Skin epidermis (tissue), 12 donors: Measurements from ENCODE around the gene TCHP.

Experiments
- H3K27ac ChIP-seq, 21 experiments: fragments of 200-600 bp; sonication (generic) in 11 of 21; one replicate each; pipeline ENCODE4 v1.5.0; 2020; ENCODE audit warnings: mild to moderate bottlenecking in 3 of 21, inconsistent platforms in 2 of 21, moderate library complexity in 2 of 21
- H3K4me3 ChIP-seq, 7 experiments: fragments of 200-600 bp; sonication (generic) in 2 of 7; one replicate each; pipeline ENCODE4 v1.5.0; 2020; ENCODE audit warnings: inconsistent platforms in 2 of 7, mild to moderate bottlenecking in 2 of 7, moderate library complexity in 1 of 7

Gene TCHP

DNA sequence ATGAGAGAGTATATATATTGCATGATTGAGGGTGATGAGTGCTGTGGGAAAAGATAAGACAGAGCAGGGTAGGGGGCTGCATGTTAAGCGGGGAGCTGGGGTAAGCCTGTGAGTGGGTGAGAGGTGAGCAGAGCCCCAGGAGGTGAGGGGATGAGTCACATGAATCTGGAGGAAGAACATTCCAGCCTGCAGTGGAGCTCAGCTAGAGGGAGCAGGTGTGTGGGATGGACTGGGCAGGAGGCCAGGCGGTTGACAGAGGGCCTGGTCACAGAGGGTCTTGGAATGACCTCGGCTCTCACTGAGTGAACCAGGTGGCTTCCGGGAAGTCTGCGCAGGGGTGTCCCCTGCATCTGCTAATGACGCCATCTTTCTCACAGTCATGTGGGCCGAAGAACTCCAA is 51.7 kb downstream of the TCHP start:
- Histone ChIP-seq H3K27ac (peak overlapping the region in 3 of 21 experiments; percentile 4 to 25 (median 14)), H3K4me3 (no peak overlapping the region)

DNA sequence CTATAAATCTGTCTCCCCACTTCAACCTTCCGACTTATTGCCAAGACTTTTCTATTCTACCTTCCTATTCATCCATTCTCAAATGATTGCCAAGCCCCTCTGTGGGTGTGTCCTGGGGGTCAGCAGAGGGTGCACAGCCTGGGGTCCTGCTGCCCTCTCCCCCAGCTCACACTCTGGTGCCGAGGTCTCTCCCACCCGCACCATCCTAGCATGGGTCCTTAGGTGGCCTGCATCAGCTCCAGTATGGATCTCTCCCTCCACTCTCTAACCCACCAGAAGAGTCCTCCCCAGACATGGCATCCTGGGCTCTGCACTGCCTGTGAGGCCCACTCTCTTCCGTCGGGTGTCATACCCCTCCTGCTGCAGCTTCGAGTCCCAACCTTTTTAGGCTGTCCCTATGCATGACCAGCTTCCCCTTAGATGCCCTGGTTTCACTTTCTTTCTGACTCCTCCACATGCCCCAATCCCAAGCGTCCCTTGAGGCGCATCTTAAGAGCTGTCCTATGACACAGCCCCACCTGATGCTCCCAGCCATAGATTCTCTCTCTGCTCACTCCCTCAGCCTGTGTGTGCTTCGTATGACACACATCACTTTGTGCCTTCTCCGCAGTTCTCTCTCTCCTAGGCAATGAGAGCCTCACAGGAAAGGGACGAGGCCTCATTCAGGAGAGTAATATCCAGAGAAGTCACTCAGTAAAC is 52.2 kb downstream of the TCHP start:
- H3K27ac ChIP-seq: peak overlapping the region in 2 of 21 experiments; percentile 4 to 14
- no peak overlapping the region for H3K4me3 ChIP-seq

DNA sequence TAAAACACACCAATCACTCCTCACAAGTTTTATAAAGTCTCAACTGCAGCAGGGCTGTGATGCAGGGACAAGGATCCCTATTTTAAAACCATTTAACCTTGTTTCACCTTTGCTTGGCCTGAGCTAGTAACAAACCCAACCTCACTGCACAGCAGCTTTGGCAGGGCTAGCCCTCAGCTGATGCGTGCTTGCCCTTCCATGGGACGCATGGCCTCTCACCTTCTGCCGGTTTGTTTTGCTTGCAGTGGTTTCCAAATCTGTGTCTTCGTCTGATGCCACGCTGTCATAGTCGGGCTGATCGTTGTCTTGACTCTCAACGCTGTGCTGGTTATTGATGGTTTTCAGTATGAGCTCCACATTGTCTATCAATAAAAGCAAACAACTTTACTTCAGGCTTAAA is 52.8 kb downstream of the TCHP start:
- Histone ChIP-seq H3K27ac (no peak overlapping the region), H3K4me3 (no peak overlapping the region)

- Histone ChIP-seq H3K27ac (no peak overlapping the region), H3K4me3 (no peak overlapping the region)
Measured at GRCh38 chr12:109953656-109954055, 53.6 kb downstream of the TCHP start.

DNA sequence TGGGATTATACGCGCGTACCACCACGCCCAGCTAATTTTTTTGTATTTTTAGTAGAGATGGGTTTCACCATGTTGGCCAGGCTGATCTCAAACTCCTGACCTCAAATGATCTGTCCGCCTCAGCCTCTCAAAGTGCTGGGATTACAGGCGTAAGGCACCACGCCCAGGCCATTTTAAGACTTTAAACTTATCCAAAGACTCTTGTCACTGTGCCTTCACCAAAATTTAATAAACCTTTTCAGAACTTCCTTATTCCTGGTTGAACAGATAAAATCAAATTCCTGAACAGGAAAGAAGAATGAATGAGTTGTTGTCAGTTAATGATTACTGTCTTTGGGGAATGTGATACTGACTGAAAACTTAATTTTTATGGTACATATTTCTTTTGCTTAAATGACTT is 58.3 kb downstream of the TCHP start:
- Histone ChIP-seq H3K4me3 (no peak overlapping the region), H3K27ac (no peak overlapping the region)

DNA sequence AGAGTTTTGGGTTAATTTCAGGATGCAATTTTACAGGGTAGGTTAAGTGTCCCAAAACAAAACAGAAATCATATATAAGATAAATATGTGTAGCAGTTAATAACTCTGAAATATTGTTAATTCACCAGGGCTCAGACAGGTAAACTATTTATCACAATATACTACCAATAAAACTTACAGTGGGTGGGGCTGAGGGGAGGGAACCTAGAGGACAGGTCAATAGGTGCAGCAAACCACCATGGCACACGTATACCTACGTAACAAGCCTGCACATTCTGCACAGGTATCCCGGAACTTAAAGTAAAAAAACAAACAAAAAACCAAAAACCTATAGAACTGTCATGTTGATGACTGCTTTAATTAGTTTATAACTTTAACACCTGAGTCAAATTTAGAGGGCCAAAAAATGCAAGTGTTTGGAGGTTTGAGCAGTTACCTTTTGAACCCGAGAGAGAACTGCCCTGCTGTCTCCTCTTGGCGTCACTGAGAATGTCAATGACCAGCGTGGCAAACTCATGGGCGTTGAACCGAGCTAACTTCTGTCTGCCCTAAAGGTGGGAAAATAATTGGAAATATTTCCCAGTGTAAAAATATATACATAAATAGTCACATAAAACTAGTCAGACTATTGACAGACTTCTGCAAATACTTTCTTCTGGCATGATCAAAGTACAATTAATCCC is 59.5 kb downstream of the TCHP start:
- no peak overlapping the region for H3K27ac ChIP-seq
- no peak overlapping the region for H3K4me3 ChIP-seq

DNA sequence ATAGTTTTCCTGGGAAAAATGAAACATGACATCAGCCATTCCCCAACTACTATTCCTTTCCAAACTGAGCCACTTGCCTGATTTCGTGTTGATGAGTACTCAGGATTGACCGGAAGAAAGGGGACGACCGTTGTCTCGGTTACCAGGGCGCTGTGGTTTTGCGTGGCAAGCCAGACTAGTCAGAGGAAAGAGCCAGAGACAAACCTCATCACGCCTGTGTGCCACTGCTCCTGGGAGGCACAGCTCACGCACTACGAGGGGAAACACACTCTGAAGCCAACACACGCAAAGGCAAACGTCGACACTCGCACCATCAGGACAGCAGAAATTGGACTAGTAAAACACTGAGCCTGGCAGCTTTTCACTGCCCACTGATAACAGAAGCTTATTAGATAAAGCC is 61.1 kb downstream of the TCHP start:
- no peak overlapping the region for H3K27ac ChIP-seq

DNA sequence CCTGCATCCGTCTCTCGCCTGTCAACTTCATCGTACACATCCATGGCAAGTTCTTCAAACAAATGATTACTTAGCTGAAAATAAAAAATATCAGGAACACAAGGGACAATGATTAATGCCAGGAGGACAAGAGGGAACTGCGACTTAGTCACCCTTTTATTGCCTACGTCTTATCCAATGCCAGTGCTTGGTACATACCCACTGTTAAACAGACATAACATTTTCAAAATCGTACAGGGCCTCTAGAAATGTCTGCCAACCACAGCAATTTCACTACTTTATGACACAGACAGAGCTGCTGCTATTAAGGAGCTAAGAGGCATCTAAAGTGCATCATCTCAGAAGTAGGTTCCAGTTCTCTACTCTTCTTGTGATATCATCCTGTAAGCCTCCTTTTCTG is 61.5 kb downstream of the TCHP start:
- Histone ChIP-seq H3K4me3 (no peak overlapping the region), H3K27ac (no peak overlapping the region)

More for the DNA sequence above, 61.1 kb downstream of the TCHP start:
- no peak overlapping the region for H3K4me3 ChIP-seq

DNA sequence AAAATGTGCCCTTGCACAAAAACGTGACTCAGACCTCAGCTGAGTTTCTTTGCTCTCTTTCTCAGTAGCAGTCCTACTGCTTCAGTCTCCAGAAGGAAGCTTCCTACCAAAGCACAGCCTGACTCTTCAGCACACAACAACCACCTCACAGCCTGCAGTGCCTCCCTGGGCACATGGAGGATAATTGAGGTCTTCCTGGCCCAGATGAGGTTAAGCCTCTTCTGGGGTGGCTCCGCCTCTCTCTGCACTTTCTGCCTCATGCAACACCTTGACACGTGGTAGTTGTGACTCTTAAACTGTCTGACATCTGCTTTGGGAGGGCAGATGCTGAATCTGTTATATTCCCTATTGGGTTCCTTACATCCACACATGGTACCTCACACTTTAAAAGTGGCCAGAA is 62.3 kb downstream of the TCHP start:
- no peak overlapping the region for H3K27ac ChIP-seq
- no peak overlapping the region for H3K4me3 ChIP-seq

- Histone ChIP-seq H3K27ac (no peak overlapping the region), H3K4me3 (no peak overlapping the region)
Measured at GRCh38 chr12:109963330-109963729, 63.3 kb downstream of the TCHP start.

DNA sequence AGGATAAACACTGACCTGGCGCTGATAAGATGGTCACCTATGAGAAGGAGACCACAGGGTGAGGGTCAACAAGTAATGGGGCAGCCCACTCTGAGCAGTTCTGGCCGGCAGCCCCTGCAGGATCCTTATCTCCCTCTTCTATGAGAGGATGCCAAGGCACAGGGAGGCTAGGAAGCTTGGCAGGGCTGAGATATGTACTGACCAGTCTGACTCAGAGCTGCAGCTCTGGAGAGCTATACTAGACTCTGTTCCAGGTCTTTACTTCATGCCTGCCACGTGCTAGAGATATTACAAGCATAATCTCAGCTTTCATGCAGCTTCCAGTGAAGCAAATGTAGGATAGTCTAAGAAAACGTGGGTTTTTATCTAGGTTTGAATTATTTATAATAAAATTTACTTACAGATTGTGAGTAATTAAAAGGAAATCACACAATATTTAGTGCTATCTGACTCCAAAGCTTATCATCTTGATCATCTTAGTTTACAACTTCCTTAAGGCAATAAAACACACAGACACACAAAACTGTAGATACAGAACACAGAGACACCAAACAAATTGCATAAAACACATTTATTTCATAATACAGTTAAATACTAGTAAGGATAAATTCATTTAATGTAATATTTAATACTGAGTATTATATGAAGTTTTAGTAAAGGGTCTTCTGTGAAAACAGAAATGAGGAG is 63.8 kb downstream of the TCHP start:
- H3K4me3 ChIP-seq: no peak overlapping the region
- no peak overlapping the region for H3K27ac ChIP-seq

GRCh38 chr12:109966546-109966945 is 66.5 kb downstream of the TCHP start:
- no peak overlapping the region for H3K27ac ChIP-seq

DNA sequence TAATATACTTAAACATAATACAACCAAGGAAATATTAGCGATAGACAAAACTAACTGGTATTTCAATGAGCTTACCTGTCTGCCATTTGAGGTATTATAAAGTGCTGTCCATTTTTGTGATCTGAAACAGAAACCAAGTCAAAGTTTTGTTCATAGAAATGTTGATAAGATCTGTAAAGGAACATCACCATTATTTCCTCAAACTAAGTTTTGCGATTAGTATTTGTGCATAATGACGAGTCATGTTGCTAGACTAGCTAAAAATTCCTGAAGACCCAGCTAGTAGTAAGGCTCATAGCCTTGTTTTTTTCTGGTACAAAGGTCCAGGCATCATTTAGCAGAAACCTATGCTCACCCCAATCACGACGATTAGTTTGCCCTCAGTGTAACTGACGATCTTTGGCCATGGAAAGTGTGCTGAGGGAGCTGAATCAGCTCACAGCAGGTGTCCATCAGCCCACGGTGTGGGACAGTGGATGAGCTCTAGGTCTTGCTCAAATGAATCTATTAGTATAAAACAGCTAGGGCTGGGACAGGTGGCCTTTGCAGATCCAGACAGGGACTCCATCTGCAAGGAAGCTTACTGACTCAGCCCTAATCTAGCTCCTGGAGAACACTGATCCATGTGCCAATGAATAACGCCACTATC is 67.4 kb downstream of the TCHP start:
- H3K27ac ChIP-seq: peak overlapping the region in 5 of 21 experiments; percentile 8 to 73 (median 28)
- H3K4me3 ChIP-seq: no peak overlapping the region

More at GRCh38 chr12:109966546-109966945, 66.5 kb downstream of the TCHP start:
- H3K4me3 ChIP-seq: no peak overlapping the region
